Peyer's patch (tissue), 4 donors: ENCODE results near the gene RAB5IF.

ENCODE experiments used
- CTCF ChIP-seq, 6 experiments: fragments of 450-650 bp in 4 of 6; fragments of 200-600 bp in 2 of 6; sonication (generic) in 1 of 6; IDR thresholded peaks; one replicate each; pipeline ENCODE4 v1.5.1; 2017 to 2019; ENCODE audit warnings: antibody characterized with exemption in 6 of 6, mild to moderate bottlenecking in 3 of 6, moderate library complexity in 1 of 6
- POLR2A ChIP-seq, 2 donors: fragments of 450-650 bp; IDR thresholded peaks; one replicate each; pipeline ENCODE4 v1.5.1; 2017; ENCODE audit warnings: antibody characterized with exemption in 2 of 2, mild to moderate bottlenecking in 2 of 2, moderate library complexity in 2 of 2

- TF ChIP-seq CTCF (IDR thresholded peaks at IDR 0.05) (no peak), POLR2A (IDR thresholded peaks at IDR 0.05) (no peak)
Observed at GRCh38 chr20:36573103-36573797, 32.3 kb upstream of the RAB5IF start, which contains the start of gene TGIF2.
